ENCODE data around the gene CCNL2. TPM values are rescaled to one million over a fixed set of nuclear protein-coding genes. Genes with fewer than 3 reads are reported as not detected.
"Not testable (repeated sequence)": the region's sequence is repeated elsewhere in the genome, so short reads cannot be mapped to it uniquely, and the experiment has no call there.

CCNL2 gene
- total RNA-seq (100 to 1,000 TPM; 159 to 245 (median 196) TPM), polyA plus RNA-seq (100 to 1,000 TPM in 1 of 2 donors, 10 to 100 TPM in 1; 71.1 to 217 TPM)
- long read RNA-seq, donor 1, transcript CCNL2-204 (6 exons, 3,082 nt), result major isoform, 262 of 492 reads
- long read RNA-seq, donor 1, transcript CCNL2-217 (7 exons, 745 nt), result minor isoform, 10 of 492 reads
- long read RNA-seq, donor 1, transcript CCNL2-202 (6 exons, 1,186 nt), result minor isoform, 5 of 492 reads
- long read RNA-seq, donor 1, transcript CCNL2-201 (11 exons, 2,305 nt), result minor isoform, 10 of 492 reads
- long read RNA-seq, donor 1, partial matches to known transcripts, result 81 of 492 reads
- long read RNA-seq, donor 1, other reads (novel, unspliced or antisense), result 117 of 492 reads
- long read RNA-seq, donor 2, transcript CCNL2-202 (6 exons, 1,186 nt), result major isoform, 19 of 65 reads
- long read RNA-seq, donor 2, transcript CCNL2-206 (3 exons, 1,941 nt), result minor isoform, 9 of 65 reads
- long read RNA-seq, donor 2, transcript CCNL2-204 (6 exons, 3,082 nt), result major isoform, 19 of 65 reads
- long read RNA-seq, donor 2, partial matches to known transcripts, result 0 of 65 reads
- long read RNA-seq, donor 2, other reads (novel, unspliced or antisense), result 14 of 65 reads
- long read RNA-seq, donor 3, transcript CCNL2-201 (11 exons, 2,305 nt), result minor isoform, 5 of 258 reads
- long read RNA-seq, donor 3, transcript CCNL2-204 (6 exons, 3,082 nt), result major isoform, 50 of 258 reads
- long read RNA-seq, donor 3, transcript CCNL2-202 (6 exons, 1,186 nt), result minor isoform, 5 of 258 reads
- long read RNA-seq, donor 3, partial matches to known transcripts, result 41 of 258 reads
- long read RNA-seq, donor 3, other reads (novel, unspliced or antisense), result 153 of 258 reads

- intact Hi-C loops (cut with DNase I), result loop anchor here in 1 of 4 donors (2.0 kb wide), 1 partner anchor 51 kb away; the partner anchor contains the start of gene DVL1
- peak within 1 kb of the TSS; percentile 64 for H3K4me3 ChIP-seq
- no peaks in the 10 kb centered on the region for H3K27me3 ChIP-seq
- H3K9me3 ChIP-seq, result no peaks in the 10 kb centered on the region
- peaks cover 10% of the 10 kb centered on the region for H3K4me1 ChIP-seq (ENCODE audit: insufficient read depth)
- peak; percentile 98 to 99 (median 99) for DNase-seq
- 0 to 1% (median 0%) methylated on average over 41 to 86 of the region's 86 CpGs for WGBS, 3 donors
- no peaks in the 10 kb centered on the region for H3K36me3 ChIP-seq
- peak within 1 kb of the TSS; percentile 44 to 61 for H3K27ac ChIP-seq
- TF ChIP-seq, protein P1, sequence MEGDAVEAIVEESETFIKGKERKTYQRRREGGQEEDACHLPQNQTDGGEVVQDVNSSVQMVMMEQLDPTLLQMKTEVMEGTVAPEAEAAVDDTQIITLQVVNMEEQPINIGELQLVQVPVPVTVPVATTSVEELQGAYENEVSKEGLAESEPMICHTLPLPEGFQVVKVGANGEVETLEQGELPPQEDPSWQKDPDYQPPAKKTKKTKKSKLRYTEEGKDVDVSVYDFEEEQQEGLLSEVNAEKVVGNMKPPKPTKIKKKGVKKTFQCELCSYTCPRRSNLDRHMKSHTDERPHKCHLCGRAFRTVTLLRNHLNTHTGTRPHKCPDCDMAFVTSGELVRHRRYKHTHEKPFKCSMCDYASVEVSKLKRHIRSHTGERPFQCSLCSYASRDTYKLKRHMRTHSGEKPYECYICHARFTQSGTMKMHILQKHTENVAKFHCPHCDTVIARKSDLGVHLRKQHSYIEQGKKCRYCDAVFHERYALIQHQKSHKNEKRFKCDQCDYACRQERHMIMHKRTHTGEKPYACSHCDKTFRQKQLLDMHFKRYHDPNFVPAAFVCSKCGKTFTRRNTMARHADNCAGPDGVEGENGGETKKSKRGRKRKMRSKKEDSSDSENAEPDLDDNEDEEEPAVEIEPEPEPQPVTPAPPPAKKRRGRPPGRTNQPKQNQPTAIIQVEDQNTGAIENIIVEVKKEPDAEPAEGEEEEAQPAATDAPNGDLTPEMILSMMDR (IDR thresholded peaks at IDR 0.05), result peak; percentile 59 to 91 (median 80)
- TF ChIP-seq POLR2A (IDR thresholded peaks at IDR 0.05) (peak; percentile 35), EP300 (IDR thresholded peaks at IDR 0.05) (no peak)
These were observed at the start of gene CCNL2 for GRCh38 chr1:1399187-1399871. CCNL2 (minus strand) TSS chr1:1399335; CDS start chr1:1399306, 29 bp downstream.

DNA sequence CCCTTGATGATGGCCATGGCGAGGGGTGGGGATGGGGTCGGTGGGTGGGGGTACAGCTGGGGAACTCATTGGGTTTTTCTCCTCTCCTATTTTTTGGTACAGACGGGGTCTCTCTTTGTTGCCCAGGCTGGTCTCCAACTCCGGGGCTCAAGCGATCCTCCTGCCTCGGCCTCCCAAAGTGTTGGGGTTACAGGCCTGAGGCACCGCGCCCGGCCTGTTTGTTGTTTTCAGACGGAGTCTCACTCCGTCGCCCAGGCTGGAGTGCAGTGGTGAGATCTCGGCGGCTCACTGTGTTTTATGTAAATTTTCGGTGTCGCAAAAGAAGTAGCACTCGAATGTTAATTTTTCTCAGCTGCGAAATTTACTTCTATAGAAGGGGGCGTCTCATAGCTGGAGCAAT lies 47.5 kb upstream of the CCNL2 start:
- DNase-seq; intact Hi-C loops (cut with DNase I); H3K27me3 ChIP-seq; H3K27ac ChIP-seq; H3K36me3 ChIP-seq; H3K9me3 ChIP-seq; H3K4me3 ChIP-seq; H3K4me1 ChIP-seq (ENCODE audit: insufficient read depth): not testable (repeated sequence)
- 90 to 92% (median 90%) methylated on average over 19 of the region's 19 CpGs for WGBS, 3 donors

DNA sequence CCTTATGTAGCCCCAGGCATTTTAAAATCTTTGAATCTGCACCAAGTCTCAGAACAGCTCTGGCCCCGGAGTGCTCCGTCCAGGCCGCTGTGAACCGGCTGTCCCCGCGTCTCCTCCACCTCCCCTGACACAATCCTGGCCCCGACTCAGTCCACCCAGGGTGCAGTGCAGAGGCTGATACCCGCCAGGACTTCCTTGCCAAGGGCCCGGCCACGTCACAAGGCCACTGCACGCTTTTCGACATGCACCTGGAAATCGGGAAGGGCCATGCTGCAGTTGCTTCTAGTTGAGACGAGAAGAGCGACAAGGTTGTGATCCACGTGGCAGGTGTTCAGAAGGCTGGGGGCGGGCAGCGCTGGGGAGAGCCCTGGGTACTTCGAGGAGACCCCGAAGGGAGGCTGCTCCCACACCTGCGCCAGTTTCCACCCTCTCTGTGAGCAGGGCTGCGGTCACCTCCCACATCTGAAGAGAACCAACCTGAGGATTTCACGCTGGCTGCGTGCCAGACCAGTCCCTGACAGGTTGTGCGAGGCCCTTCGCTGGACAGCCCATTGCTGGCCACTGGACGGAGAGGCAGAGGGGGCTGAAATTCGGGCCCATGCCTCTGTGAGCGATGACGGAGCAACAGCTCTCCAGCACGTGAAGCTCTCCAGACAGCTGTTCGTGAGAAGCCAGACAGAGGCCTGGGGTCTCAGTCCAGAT lies 43.1 kb upstream of the CCNL2 start:
- Histone ChIP-seq H3K36me3 (no peaks in the 10 kb centered on the region), H3K4me1 (ENCODE audit: insufficient read depth) (peaks cover 7% of the 10 kb centered on the region), H3K27ac (no peak overlapping the region), H3K4me3 (no peak overlapping the region), H3K9me3 (no peaks in the 10 kb centered on the region), H3K27me3 (no peaks in the 10 kb centered on the region)
- TF ChIP-seq, protein P1 (IDR thresholded peaks at IDR 0.05), result no peak
- TF ChIP-seq POLR2A (IDR thresholded peaks at IDR 0.05) (no peak), EP300 (IDR thresholded peaks at IDR 0.05) (no peak)
- WGBS, 3 donors, result 58 to 64% (median 59%) methylated on average over 32 of the region's 32 CpGs
- intact Hi-C loops (cut with DNase I), result loop anchor here in 1 of 4 donors (2.0 kb wide), 1 partner anchor 57 kb away; no protein-coding TSS in a partner anchor
- DNase-seq, result peak in 2 of 5 donors; percentile 51 to 56

DNA sequence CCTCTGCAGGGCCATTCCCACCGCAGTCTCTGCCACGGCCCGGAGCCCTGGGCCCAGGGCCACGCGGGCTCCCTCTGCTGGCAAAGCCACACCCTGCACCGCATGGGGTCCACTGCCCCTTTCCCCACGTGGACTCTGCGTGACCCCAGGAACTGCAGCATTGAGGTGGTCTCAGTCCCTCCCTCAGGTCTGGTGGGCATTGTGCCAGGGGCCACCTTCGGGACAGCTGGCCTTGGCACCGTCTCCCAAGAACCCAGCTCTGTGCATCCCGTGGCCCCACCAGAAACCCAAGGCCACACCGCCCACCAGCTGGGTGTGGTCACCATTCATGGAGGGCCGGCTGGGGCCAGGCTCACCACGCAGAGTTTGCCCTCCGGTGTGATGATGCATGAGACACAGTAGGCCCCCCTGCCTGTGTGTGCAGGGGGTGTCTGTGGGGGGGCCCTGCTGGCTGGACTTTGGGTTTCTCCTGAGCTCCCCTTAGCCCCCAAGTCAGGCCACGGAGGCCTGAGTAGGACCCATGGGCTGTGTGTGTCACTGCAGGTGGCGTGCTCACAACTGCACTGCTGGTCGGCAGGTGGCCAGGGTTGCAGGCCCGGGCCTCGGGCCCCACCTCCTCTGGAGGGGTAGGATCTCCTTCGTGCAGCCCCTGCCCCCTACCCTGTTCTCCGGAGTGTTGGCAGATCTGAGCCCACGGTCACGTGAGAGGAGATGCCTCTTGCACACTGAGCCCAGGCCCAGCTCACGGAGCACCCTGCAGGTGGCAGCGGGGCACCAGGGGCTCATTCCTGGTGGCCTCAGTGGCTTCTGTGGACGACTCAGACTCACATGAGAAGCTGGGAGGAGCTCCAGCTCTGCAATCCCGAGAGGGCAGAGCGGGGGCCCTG lies 42.1 kb upstream of the CCNL2 start:
- 24 to 34% (median 28%) methylated on average over 21 to 29 of the region's 29 CpGs for whole genome bisulfite sequencing, 3 donors
- intact Hi-C loops (cut with DNase I), result no loop called here
- no peaks in the 10 kb centered on the region for H3K27me3 ChIP-seq
- H3K36me3 ChIP-seq, result no peaks in the 10 kb centered on the region
- TF ChIP-seq, protein P1 (IDR thresholded peaks at IDR 0.05), result peak; percentile 68 to 85 (median 81)
- no peak for TF ChIP-seq EP300 (IDR thresholded peaks at IDR 0.05)
- TF ChIP-seq POLR2A (IDR thresholded peaks at IDR 0.05), result no peak
- peaks cover 9% of the 10 kb centered on the region for H3K4me1 ChIP-seq (ENCODE audit: insufficient read depth)
- no peak overlapping the region for H3K27ac ChIP-seq
- no peak overlapping the region for H3K4me3 ChIP-seq
- peak in 4 of 5 donors; percentile 64 to 78 (median 74) for DNase-seq
- no peaks in the 10 kb centered on the region for H3K9me3 ChIP-seq

Measured in ovary (tissue), 10 donors.